D721Med (cell line): ENCODE measurements around the gene TYRO3.

ENCODE experiments used
- DNase-seq: peaks from one replicate; pipeline ENCODE4 v3.0.0; 2011; ENCODE audit warnings: low spot score; ENCODE audit not compliant: insufficient read length
- FAIRE-seq: peaks from 2 replicates; lab custom pipeline; 2011; peaks lifted over from hg19 to GRCh38; lab: Jason Lieb, UNC
- CTCF ChIP-seq: IDR thresholded peaks from 2 replicates; pipeline ENCODE4 v1.5.1; 2012; ENCODE audit warnings: mild to moderate bottlenecking, control low read depth; ENCODE audit not compliant: insufficient read depth; ENCODE audit errors: missing control alignments

The TYRO3 gene

GRCh38 chr15:41622901-41623300 is 63.9 kb downstream of the TYRO3 start:
- FAIRE-seq = no peak
- DNase-seq = no peak
- TF ChIP-seq CTCF = no peak

GRCh38 chr15:41627203-41627602 is 68.2 kb downstream of the TYRO3 start:
- DNase-seq = no peak
- no peak for FAIRE-seq
- TF ChIP-seq CTCF = no peak

- FAIRE-seq = no peak
- no peak for TF ChIP-seq CTCF
- DNase-seq = no peak
Observed at GRCh38 chr15:41629463-41629862, 70.5 kb downstream of the TYRO3 start.

- TF ChIP-seq CTCF = no peak
- FAIRE-seq (no peak), DNase-seq (no peak)
Observed at GRCh38 chr15:41629883-41630282, 70.9 kb downstream of the TYRO3 start.

GRCh38 chr15:41630616-41631217 is 71.7 kb downstream of the TYRO3 start:
- no peak for DNase-seq
- no peak for FAIRE-seq
- TF ChIP-seq CTCF = no peak

GRCh38 chr15:41631880-41632470 is 73.0 kb downstream of the TYRO3 start:
- TF ChIP-seq CTCF = no peak
- DNase-seq (no peak), FAIRE-seq (no peak)
